Breast epithelium (tissue), 3 donors: ENCODE results near the gene ABLIM2.

Experiments used
- CTCF ChIP-seq, 3 donors: fragments of 450-650 bp; IDR thresholded peaks; one replicate each; pipeline ENCODE4 v1.5.1; 2016 to 2017; ENCODE audit warnings: antibody characterized with exemption in 3 of 3, mild to moderate bottlenecking in 3 of 3, moderate library complexity in 3 of 3
- POLR2A ChIP-seq: fragments of 450-650 bp; IDR thresholded peaks from one replicate; pipeline ENCODE4 v1.6.1; 2016; ENCODE audit warnings: antibody characterized with exemption, mild to moderate bottlenecking, moderate library complexity

GRCh38 chr4:8132400-8132799, 26.2 kb downstream of the ABLIM2 start:
- TF ChIP-seq POLR2A (no peak), CTCF (IDR thresholded peaks at IDR 0.05) (no peak)
